K562 (cell line): ENCODE results near the gene TRIO. TPM values are rescaled to one million over a fixed set of nuclear protein-coding genes. Genes with fewer than 3 reads are reported as not detected.

ENCODE experiments used
- ATAC-seq: fragments of 200-7000 bp; cut with Tn5 transposase; 3 replicates; pipeline ENCODE4 v1.9.1; 2020; ENCODE audit warnings: moderate library complexity
- BruUV-seq: library from RNA; stranded (reverse); fragments of 400-500 nt; replicated peaks from 2 replicates; lab custom pipeline; 2021; lab: Mats Ljungman, UMichigan
- CTCF ChIA-PET: fragments of 300-600 bp; formaldehyde crosslinking; extraction: SDS; loops from one replicate; lab custom pipeline; 2021; ENCODE audit warnings: low intra/inter-chr PET ratio; lab: Yijun Ruan, JAX
- POLR2A ChIA-PET: fragments of 300-600, 350-650 bp; sonication (Branson Sonifier 250); formaldehyde crosslinking; extraction: SDS; loops from one replicate; lab custom pipeline; 2021; ENCODE audit warnings: antibody characterized with exemption, inconsistent platforms; lab: Yijun Ruan, JAX
- DNase-seq, 4 experiments: peaks; one replicate each; pipeline versions ENCODE4 v3.0.0 to v3.0.0-alpha.2; 2011 to 2018; ENCODE audit warnings: low spot score in 3 of 4, mixed read lengths in 3 of 4; ENCODE audit errors: extremely low read depth in 1 of 4
- FAIRE-seq: peaks from 2 replicates; lab custom pipeline; 2011; peaks lifted over from hg19 to GRCh38; lab: Jason Lieb, UNC
- H2AFZ ChIP-seq: 2 replicates; pipeline ENCODE4 v1.6.0; 2011; ENCODE audit warnings: low read depth, low read length, control low read depth, inconsistent platforms
- H3K27ac ChIP-seq: fragments of 200-600 bp; 3 replicates; pipeline ENCODE4 v1.8.0; 2011; ENCODE audit warnings: low read depth, mild to moderate bottlenecking, control low read depth, inconsistent platforms, low read length, moderate library complexity, mixed read lengths; ENCODE audit errors: extremely low read depth
- H3K27me3 ChIP-seq, 2 experiments: fragments of 300-600 bp in 1 of 2; 2 replicates in 1 of 2; 3 replicates in 1 of 2; pipeline versions ENCODE4 v1.6.0 to v1.8.0; 2011; ENCODE audit warnings: inconsistent platforms in 2 of 2, low read length in 2 of 2, mild to moderate bottlenecking in 1 of 2, mixed read lengths in 1 of 2, moderate library complexity in 1 of 2; ENCODE audit not compliant: control insufficient read depth in 2 of 2, insufficient read depth in 2 of 2
- H3K36me3 ChIP-seq: fragments of 300-600 bp; 3 replicates; pipeline ENCODE4 v1.8.0; 2011; ENCODE audit warnings: mild to moderate bottlenecking, low read length, inconsistent platforms; ENCODE audit not compliant: control insufficient read depth, insufficient read depth
- H3K4me1 ChIP-seq, 2 experiments: fragments of 200-600 bp in 1 of 2; replicated peaks in 1 of 2; 2 replicates in 1 of 2; 3 replicates in 1 of 2; pipeline versions ENCODE4 v1.5.1 to v1.8.0; 2011; ENCODE audit warnings: inconsistent platforms in 2 of 2, low read length in 2 of 2, mild to moderate bottlenecking in 1 of 2, mixed read lengths in 1 of 2, moderate library complexity in 1 of 2; ENCODE audit not compliant: control insufficient read depth in 2 of 2, insufficient read depth in 2 of 2
- H3K4me2 ChIP-seq: 2 replicates; pipeline ENCODE4 v1.6.1; 2011; ENCODE audit warnings: low read length, control low read depth, inconsistent platforms, mixed read lengths; ENCODE audit not compliant: insufficient read depth
- H3K4me3 ChIP-seq: fragments of 200-600 bp; sonication (generic), shearing (Covaris generic); 2 replicates; pipeline ENCODE4 v1.5.1; 2016; ENCODE audit warnings: control low read depth, inconsistent platforms
- H3K79me2 ChIP-seq: fragments of 200-600 bp; 3 replicates; pipeline ENCODE4 v1.8.0; 2011; ENCODE audit warnings: low read length, inconsistent platforms; ENCODE audit not compliant: control insufficient read depth, insufficient read depth
- H3K9ac ChIP-seq, 2 experiments: 2 replicates each; pipeline versions ENCODE4 v1.6.0 to v1.6.1; 2011; ENCODE audit warnings: low read depth in 2 of 2, low read length in 2 of 2, control low read depth in 1 of 2, inconsistent platforms in 1 of 2, mild to moderate bottlenecking in 1 of 2, mixed read lengths in 1 of 2; ENCODE audit not compliant: insufficient read depth in 1 of 2
- H3K9me1 ChIP-seq: one replicate; pipeline ENCODE4 v1.6.0; 2011; ENCODE audit warnings: inconsistent platforms, mild to moderate bottlenecking, low read length, moderate library complexity; ENCODE audit not compliant: control insufficient read depth, insufficient read depth
- H3K9me3 ChIP-seq: replicated peaks from 2 replicates; pipeline ENCODE4 v1.5.1; 2011; ENCODE audit warnings: low read depth, low read length, inconsistent platforms; ENCODE audit not compliant: control insufficient read depth, insufficient read depth
- H4K20me1 ChIP-seq: replicated peaks from 2 replicates; pipeline ENCODE4 v1.6.1; 2011; ENCODE audit warnings: low read length, inconsistent platforms, mixed read lengths; ENCODE audit not compliant: control insufficient read depth, insufficient read depth
- DLX4 ChIP-seq: fragments of 250-450 bp; sonication (Bioruptor Pico); IDR thresholded peaks from 2 replicates; pipeline ENCODE4 v1.6.1; 2021; ENCODE audit warnings: mild to moderate bottlenecking
- MCM5 ChIP-seq: fragments of 450-650 bp; IDR thresholded peaks from 2 replicates; pipeline ENCODE4 v1.6.1; 2016; ENCODE audit warnings: low read depth
- MTA1 ChIP-seq: fragments of 450-650 bp; IDR thresholded peaks from 2 replicates; pipeline ENCODE4 v1.6.1; 2017; ENCODE audit warnings: borderline replicate concordance
- NUFIP1 ChIP-seq: fragments of 450-650 bp; IDR thresholded peaks from 2 replicates; pipeline ENCODE4 v1.6.1; 2018; ENCODE audit not compliant: partially characterized antibody
- POLR3G ChIP-seq: IDR thresholded peaks from 2 replicates; pipeline ENCODE4 v1.6.1; 2011; ENCODE audit not compliant: insufficient read length, insufficient replicate concordance; ENCODE audit errors: extremely low read depth
- SRSF7 ChIP-seq: fragments of 200-400 bp; formaldehyde crosslinking; optimal IDR thresholded peaks from 2 replicates; pipeline ENCODE3; 2017; ENCODE audit warnings: mild to moderate bottlenecking, low read depth, low read length
- TFE3 ChIP-seq: fragments of 450-650 bp; formaldehyde crosslinking; IDR thresholded peaks from 2 replicates; pipeline ENCODE4 v1.4.0; 2020; ENCODE audit warnings: mild to moderate bottlenecking, mixed read lengths
- ZBTB11 ChIP-seq, 3 experiments: fragments of 200-800 bp in 1 of 3; fragments of 250-450 bp in 1 of 3; fragments of 450-650 bp in 1 of 3; sonication (Bioruptor Pico) in 1 of 3; sonication (Bioruptor generic) in 1 of 3; formaldehyde crosslinking in 1 of 3; IDR thresholded peaks; 2 replicates each; pipeline versions ENCODE4 v1.6.1 to v1.8.0; 2016 to 2022; ENCODE audit warnings: mild to moderate bottlenecking in 2 of 3, missing genetic modification characterization in 2 of 3, missing compliant biosample characterization in 1 of 3, moderate library complexity in 1 of 3
- ZNF134 ChIP-seq: fragments of 250-450 bp; sonication (Bioruptor Pico); conservative IDR thresholded peaks from 2 replicates; pipeline ENCODE4 v1.4.0; 2020
- WGBS: fragments of 100-300 bp; shearing (Covaris generic); methylation state at CpG from one replicate; pipeline ENCODE4 v1.1.6; 2016; ENCODE audit warnings: low coverage, mixed read lengths; ENCODE audit not compliant: insufficient coverage; ENCODE audit errors: missing lambda C conversion rate; 5-methylcytosine and 5-hydroxymethylcytosine counted together
- in situ Hi-C: fragments of 300-500 bp; cut with MboI; formaldehyde crosslinking; loops from 4 replicates; pipeline ENCODE4 v1.15.0; 2018; ENCODE audit warnings: inconsistent platforms, mixed read lengths
- intact Hi-C: fragments of 100-400 bp; cut with micrococcal nuclease; formaldehyde crosslinking; loops from 2 replicates; pipeline ENCODE4 v1.14.2; 2022
- polyA plus RNA-seq, 8 experiments: library from polyadenylated mRNA; depleted of rRNA in 4 of 8; stranded (reverse) in 5 of 8; unstranded in 3 of 8; fragments of >200 nt; fragmentation: Nextera tagmentation in 2 of 8; fragmentation: Illumina TruSeq in 1 of 8; extraction: Ambion mirVana in 2 of 8; extraction: Trizol in 1 of 8; gene quantifications; 2 replicates each; pipeline versions ENCODE4 v1.2.1 to v1.2.3, GENCODE V29; 2011 to 2014; ENCODE audit warnings: inconsistent platforms in 1 of 8, missing spikeins in 1 of 8
- total RNA-seq, 7 experiments: library from RNA; depleted of rRNA in 6 of 7; stranded (reverse); fragments of >200 nt in 6 of 7; fragmentation: Illumina TruSeq in 2 of 7; extraction: Trizol in 2 of 7; gene quantifications; 2 replicates each; pipeline versions ENCODE4 v1.2.1 to v1.2.3, GENCODE V29; 2011 to 2021; ENCODE audit warnings: low replicate concordance in 1 of 7
- TF ChIP-seq, protein P1 (sequence below): sonication (generic); formaldehyde crosslinking; IDR thresholded peaks from 2 replicates; pipeline ENCODE4 v1.8.1; 2023; ENCODE audit warnings: mild to moderate bottlenecking, missing genetic modification reagents

The TRIO gene
- total and polyA plus RNA-seq, 9 of the 15 experiments (the other 6 are each of a cell fraction or from before 2014, with no cell fraction given), result 0.24 to 5.0 (median 1.1) TPM

GRCh38 chr5:14138608-14139540, 4.3 kb upstream of the TRIO start:
- POLR2A ChIA-PET, result interaction anchor here (0.5 to 1.1 kb wide), 2 partner anchors 35 to 143 kb away, joined by 3 read pairs; no protein-coding TSS in a partner anchor
- TF ChIP-seq, protein P1, sequence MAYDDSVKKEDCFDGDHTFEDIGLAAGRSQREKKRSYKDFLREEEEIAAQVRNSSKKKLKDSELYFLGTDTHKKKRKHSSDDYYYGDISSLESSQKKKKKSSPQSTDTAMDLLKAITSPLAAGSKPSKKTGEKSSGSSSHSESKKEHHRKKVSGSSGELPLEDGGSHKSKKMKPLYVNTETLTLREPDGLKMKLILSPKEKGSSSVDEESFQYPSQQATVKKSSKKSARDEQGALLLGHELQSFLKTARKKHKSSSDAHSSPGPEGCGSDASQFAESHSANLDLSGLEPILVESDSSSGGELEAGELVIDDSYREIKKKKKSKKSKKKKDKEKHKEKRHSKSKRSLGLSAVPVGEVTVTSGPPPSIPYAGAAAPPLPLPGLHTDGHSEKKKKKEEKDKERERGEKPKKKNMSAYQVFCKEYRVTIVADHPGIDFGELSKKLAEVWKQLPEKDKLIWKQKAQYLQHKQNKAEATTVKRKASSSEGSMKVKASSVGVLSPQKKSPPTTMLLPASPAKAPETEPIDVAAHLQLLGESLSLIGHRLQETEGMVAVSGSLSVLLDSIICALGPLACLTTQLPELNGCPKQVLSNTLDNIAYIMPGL (CRISPR knock-in tag), result no peak
- TF ChIP-seq TFE3 (CRISPR knock-in tag) (no peak), NUFIP1 (no peak), ZBTB11 (CRISPR knock-in tag; IDR thresholded peaks at IDR 0.05) (no peak), POLR3G (no peak), DLX4 (CRISPR knock-in tag) (no peak), MCM5 (no peak), MTA1 (no peak), ZNF134 (CRISPR knock-in tag) (no peak), SRSF7 (no peak)

More at GRCh38 chr5:14138608-14139540, 4.3 kb upstream of the TRIO start:
- intact Hi-C loops (no loop called here), in situ Hi-C loops (no loop called here)
- Histone ChIP-seq H3K79me2 (no peaks in the 10 kb centered on the region), H3K9me1 (no peaks in the 10 kb centered on the region), H3K4me1 (peaks cover 0 to 14% of the 10 kb centered on the region in 2 experiments; a peak in 2 of 5 replicates), H3K4me2 (no peak overlapping the region), H3K27me3 (peaks cover 6 to 11% of the 10 kb centered on the region in 2 experiments; a peak in 4 of 5 replicates), H2AFZ (no peak overlapping the region), H3K27ac (no peak overlapping the region), H3K9ac (no peak overlapping the region), H4K20me1 (no peaks in the 10 kb centered on the region), H3K4me3 (no peak overlapping the region), H3K9me3 (no peaks in the 10 kb centered on the region), H3K36me3 (no peaks in the 10 kb centered on the region)
- ATAC-seq (no peak), DNase-seq (no peak), FAIRE-seq (no peak)
- WGBS, result 1% methylated on average over 11 of the region's 11 CpGs
- CTCF ChIA-PET, result no interaction called here
- BruUV-seq, result no TSS peak
